Subcutaneous adipose tissue (tissue), 4 donors: ENCODE results near the gene ANKRD28. TPM values are rescaled to one million over a fixed set of nuclear protein-coding genes. Genes with fewer than 3 reads are reported as not detected.

Experiments used
- total RNA-seq, 4 donors: library from RNA; depleted of rRNA; stranded (reverse); fragments of >200 nt; gene quantifications; one replicate each; pipeline ENCODE4 v1.1.0, GENCODE V29; 2016
- TF ChIP-seq, protein P1 (sequence below): fragments of 450-650 bp; IDR thresholded peaks from one replicate; pipeline ENCODE4 v1.5.1; 2016; ENCODE audit warnings: low read depth, mild to moderate bottlenecking, control low read depth, antibody characterized with exemption, moderate library complexity

ANKRD28 gene
- total RNA-seq, 4 donors from 2014 or later, result 66.5 to 130 (median 123) TPM

DNA sequence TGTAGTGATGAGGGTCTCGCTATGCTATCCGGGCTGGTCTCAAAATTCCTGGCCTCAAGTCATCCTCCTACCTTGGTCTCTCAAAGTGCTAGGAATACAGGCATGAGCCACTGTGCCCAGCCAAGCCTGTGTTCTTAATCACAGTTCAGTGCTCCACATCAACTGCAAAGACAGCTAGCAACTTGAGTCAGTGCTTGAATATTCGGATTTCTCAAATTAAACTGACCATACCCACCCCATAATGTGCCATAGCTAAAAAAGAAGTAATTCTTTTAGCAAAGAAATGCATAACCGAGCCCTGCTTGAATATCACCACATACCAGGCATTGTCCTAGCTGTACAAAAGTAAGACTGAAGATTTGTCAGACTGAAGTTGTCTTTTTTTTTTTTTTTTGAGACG lies 107.0 kb downstream of the ANKRD28 start:
- TF ChIP-seq, protein P1, sequence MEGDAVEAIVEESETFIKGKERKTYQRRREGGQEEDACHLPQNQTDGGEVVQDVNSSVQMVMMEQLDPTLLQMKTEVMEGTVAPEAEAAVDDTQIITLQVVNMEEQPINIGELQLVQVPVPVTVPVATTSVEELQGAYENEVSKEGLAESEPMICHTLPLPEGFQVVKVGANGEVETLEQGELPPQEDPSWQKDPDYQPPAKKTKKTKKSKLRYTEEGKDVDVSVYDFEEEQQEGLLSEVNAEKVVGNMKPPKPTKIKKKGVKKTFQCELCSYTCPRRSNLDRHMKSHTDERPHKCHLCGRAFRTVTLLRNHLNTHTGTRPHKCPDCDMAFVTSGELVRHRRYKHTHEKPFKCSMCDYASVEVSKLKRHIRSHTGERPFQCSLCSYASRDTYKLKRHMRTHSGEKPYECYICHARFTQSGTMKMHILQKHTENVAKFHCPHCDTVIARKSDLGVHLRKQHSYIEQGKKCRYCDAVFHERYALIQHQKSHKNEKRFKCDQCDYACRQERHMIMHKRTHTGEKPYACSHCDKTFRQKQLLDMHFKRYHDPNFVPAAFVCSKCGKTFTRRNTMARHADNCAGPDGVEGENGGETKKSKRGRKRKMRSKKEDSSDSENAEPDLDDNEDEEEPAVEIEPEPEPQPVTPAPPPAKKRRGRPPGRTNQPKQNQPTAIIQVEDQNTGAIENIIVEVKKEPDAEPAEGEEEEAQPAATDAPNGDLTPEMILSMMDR, result no peak

DNA sequence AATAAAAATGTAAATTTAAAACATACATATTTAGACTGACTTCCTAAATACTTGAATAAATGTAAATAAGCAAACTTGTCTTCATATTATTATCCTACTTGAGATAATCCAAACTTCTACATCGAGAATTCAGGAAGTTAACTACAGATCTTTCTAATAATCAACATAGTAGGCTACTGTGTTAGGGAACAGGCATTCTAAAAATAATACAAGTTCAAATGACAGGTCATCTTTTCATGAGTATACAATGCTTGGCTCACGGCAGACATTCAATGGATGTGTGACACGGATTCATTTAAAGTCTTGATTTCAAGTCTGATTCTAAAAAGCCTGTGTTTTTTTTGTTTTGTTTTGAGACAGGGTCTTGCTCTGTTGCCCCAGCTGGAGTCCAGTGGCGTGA lies 107.5 kb downstream of the ANKRD28 start:
- TF ChIP-seq, protein P1, result no peak

DNA sequence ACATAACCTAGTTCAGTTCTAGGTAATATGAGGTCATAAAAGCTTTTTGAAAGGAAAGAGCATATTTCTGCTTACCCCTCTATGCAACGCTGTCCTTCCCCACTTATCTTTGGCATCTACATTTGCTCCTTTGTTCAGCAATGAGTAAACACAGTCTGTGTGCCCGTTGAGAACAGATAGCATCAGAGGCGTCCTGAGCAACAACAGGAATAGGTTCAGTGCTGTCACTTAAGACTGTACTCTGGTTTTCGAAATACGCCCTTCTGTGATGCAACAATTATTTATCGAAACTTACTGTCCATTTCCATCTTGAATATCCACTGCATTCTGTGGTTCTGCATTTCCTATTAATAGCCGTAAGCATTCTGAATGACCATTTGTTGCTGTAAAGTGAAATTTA lies 111.9 kb downstream of the ANKRD28 start:
- TF ChIP-seq, protein P1, result no peak

DNA sequence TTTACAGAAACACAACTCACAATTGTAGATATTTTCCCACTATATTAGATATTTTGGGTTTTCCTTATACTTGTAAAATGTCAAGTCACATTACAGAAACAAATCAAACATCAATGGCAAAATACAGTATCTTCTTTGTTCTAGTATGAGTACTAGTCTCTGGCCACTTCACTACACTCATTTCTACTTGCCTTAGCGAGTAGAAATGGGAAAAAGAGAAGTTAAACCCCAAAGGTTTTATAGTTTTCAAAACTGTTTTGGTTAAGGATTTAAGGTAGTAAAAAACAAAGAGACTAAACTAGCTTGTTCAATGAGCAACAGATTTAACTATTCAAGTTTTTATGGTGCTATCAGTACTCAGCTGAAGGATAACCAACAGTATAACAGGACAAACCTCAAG lies 114.5 kb downstream of the ANKRD28 start:
- TF ChIP-seq, protein P1, result no peak

DNA sequence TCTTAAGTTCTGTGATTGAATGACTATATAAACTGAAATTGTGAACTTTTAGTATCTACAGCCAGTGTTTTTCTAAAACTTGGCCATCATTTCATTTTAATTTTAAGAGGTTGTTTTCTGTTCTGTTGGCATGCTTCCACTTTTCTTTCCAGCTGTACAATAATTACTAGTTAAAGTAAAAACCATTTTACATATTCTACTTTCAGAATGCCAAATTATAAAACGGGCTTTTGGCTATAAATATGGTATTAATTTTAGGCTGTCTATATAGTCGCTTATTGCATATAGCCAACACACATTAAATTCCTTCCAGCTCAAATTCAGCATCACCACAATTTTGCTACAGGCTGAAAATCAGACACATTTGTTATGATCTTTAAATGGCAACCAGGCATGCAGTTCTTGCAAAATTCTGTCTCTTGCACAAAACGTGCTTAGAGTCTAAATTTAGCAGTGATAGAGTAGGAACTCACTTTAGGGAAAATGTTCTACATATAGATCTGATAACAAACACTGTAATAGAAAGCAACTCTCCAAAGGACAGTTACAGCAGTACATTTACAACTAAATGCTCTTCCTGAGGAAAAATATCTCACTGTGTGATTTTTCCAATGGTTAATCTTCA lies 115.1 kb downstream of the ANKRD28 start:
- TF ChIP-seq, protein P1, result no peak

DNA sequence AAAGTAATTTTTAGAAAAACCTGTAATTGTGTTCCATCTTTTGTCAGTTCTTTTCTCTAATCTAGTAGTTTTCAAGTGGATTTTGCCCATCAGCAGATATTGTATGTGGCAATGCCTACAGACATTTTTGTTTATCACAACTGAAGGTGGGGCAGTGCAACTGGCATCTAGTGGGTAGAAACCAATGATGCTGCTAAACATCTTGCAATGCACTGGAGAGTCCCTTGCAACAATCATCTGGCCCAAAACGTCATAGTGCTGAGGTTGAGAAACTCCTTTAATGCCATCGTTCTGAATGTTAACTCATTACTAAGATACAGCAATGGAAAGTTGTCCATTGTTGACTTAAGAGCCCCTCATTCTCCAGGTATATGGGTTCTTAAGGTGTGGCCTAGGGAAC lies 116.1 kb downstream of the ANKRD28 start:
- TF ChIP-seq, protein P1, result no peak

DNA sequence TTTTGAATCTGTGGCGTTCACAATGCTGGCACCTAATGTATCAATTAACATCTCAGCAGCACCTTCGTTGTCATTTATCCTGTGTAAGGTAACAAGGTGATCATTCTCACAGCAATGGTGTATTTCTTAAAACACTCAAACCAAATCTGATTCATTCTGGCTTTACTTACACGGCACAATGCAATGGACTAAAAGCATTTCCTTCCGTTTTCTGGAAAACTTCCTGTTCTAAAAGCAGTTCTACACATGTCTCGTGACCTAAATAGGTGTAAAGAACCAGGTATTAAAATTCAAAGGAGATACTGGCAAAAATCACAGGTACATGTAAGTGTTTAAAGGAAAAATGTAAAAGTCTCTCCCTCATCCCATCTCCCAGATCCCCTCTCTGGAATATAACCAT lies 118.5 kb downstream of the ANKRD28 start:
- TF ChIP-seq, protein P1, result no peak
